BLaER1 (cell line): Measurements from ENCODE around the gene PRDM11.

Source experiments
- H3K27ac ChIP-seq: shearing (Covaris generic); formaldehyde crosslinking; 2 replicates; pipeline ENCODE4 v1.8.1; 2022
- H3K27me3 ChIP-seq: shearing (Covaris generic); formaldehyde crosslinking; 2 replicates; pipeline ENCODE4 v1.8.1; 2022
- H3K36me3 ChIP-seq: shearing (Covaris generic); formaldehyde crosslinking; 2 replicates; pipeline ENCODE4 v1.8.1; 2022
- H3K4me1 ChIP-seq: shearing (Covaris generic); formaldehyde crosslinking; 2 replicates; pipeline ENCODE4 v1.8.1; 2022
- H3K4me2 ChIP-seq: shearing (Covaris generic); formaldehyde crosslinking; 2 replicates; pipeline ENCODE4 v1.8.1; 2022
- H3K4me3 ChIP-seq: shearing (Covaris generic); formaldehyde crosslinking; 2 replicates; pipeline ENCODE4 v1.8.1; 2022
- H3K9ac ChIP-seq: shearing (Covaris generic); formaldehyde crosslinking; 2 replicates; pipeline ENCODE4 v1.8.1; 2022
- H3K9me3 ChIP-seq: shearing (Covaris generic); formaldehyde crosslinking; 2 replicates; pipeline ENCODE4 v1.8.1; 2022
- H4K20me1 ChIP-seq: shearing (Covaris generic); formaldehyde crosslinking; 2 replicates; pipeline ENCODE4 v1.8.1; 2022
- Cebpa-rat ChIP-seq: shearing (Covaris generic); IDR thresholded peaks from 2 replicates; pipeline ENCODE4 v1.8.1; 2022

The PRDM11 gene

GRCh38 chr11:45155627-45156180 lies 9.3 kb downstream of the PRDM11 start:
- Histone ChIP-seq H3K9ac (no peak overlapping the region), H4K20me1 (peaks cover 25% of the 10 kb centered on the region; the same call in 1 of the 2 replicates), H3K27me3 (no peaks in the 10 kb centered on the region), H3K4me1 (peaks cover 74% of the 10 kb centered on the region), H3K4me2 (peak overlapping the region; percentile 58), H3K27ac (peak overlapping the region; percentile 38; the same call in 1 of the 2 replicates), H3K9me3 (no peaks in the 10 kb centered on the region), H3K36me3 (no peaks in the 10 kb centered on the region; the same call in 1 of the 2 replicates), H3K4me3 (no peak overlapping the region)
- TF ChIP-seq Cebpa-rat: no peak

DNA sequence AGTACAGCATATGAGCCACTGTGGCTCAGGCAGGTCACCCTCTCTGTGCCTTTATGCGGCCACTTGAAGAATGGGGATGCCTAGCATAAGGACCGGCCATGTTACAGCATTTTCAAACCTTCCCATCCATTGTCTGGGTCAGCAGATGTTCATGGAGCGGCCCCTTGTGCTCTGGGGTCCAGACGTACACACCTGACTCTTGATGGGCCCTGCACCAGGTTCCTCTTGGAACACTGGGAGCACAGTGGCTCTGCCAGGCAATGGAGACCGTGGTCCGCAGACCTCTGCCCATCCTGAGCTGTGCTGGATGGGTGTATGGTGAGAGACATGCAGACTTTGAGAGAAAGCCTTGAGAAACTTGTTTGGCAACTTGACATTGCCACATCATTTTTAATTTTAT lies 9.8 kb downstream of the PRDM11 start:
- Histone ChIP-seq H3K4me1 (peaks cover 79% of the 10 kb centered on the region), H3K9ac (no peak overlapping the region), H3K27ac (no peak overlapping the region), H3K4me2 (no peak overlapping the region), H3K27me3 (no peaks in the 10 kb centered on the region), H3K36me3 (no peaks in the 10 kb centered on the region; the same call in 1 of the 2 replicates), H3K9me3 (no peaks in the 10 kb centered on the region), H3K4me3 (no peak overlapping the region), H4K20me1 (peaks cover 26% of the 10 kb centered on the region; the same call in 1 of the 2 replicates)
- TF ChIP-seq Cebpa-rat: no peak

- Histone ChIP-seq H3K9ac (no peak overlapping the region), H3K27ac (no peak overlapping the region)
Measured at GRCh38 chr11:45156741-45157140, 10.3 kb downstream of the PRDM11 start.

DNA sequence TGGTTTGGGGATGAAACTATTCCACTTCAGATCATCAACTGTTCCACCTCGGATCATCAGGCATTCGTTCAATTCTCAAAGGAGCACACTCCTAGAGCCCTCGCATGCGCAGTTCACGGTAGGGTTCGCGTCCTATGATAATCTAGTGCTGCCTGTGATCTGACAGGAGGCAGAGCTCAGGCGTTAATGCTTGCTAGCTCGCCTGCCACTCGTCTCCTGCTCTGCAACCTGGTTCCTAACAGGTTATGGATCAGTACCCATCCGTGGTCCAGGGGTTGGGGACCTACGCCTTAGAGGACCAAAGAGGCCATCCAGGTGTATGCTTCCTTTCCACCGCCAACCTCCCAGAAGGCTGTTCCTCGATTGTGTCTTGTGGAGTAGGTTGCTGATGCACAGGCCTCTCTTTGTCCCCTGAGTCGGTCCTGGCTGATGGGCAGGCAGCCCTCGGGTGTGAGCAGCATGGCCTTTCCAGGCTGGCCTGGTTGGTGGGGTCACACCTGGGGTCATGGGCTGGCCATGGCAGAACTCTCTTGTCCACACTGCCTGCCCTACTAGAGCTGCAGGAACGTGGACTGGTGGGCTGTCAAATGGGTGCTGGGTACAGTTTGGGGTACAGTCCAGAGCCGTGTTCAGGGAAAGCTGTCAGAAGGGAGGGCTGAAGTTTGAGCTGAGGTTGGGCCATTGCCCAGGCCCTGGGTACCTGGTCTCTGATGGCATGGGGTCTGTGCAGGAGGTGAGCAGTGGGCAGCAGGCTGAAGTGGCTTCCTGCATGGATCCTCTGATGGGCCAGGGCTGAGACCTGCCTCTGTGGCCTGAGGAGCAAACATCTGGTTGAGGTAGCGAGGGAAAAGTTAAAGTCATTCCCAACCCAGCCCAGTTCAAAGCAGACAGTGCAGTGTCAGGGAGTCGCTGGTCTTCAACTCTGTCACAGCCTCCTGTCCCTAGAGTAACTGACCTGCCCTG lies 11.1 kb downstream of the PRDM11 start:
- Histone ChIP-seq H3K27me3 (no peaks in the 10 kb centered on the region), H3K4me1 (peaks cover 93% of the 10 kb centered on the region), H3K36me3 (no peaks in the 10 kb centered on the region; the same call in 1 of the 2 replicates), H3K9ac (peak overlapping the region; percentile 69), H3K4me2 (peak overlapping the region; percentile 78), H3K4me3 (no peak overlapping the region), H3K9me3 (no peaks in the 10 kb centered on the region), H3K27ac (peak overlapping the region; percentile 84), H4K20me1 (peaks cover 40% of the 10 kb centered on the region; the same call in 1 of the 2 replicates)
- TF ChIP-seq Cebpa-rat: no peak

More at GRCh38 chr11:45156741-45157140, 10.3 kb downstream of the PRDM11 start:
- Histone ChIP-seq H4K20me1 (peaks cover 32% of the 10 kb centered on the region; the same call in 1 of the 2 replicates), H3K27me3 (no peaks in the 10 kb centered on the region), H3K36me3 (no peaks in the 10 kb centered on the region; the same call in 1 of the 2 replicates), H3K4me3 (no peak overlapping the region), H3K9me3 (no peaks in the 10 kb centered on the region), H3K4me1 (peaks cover 85% of the 10 kb centered on the region), H3K4me2 (peak overlapping the region; percentile 78)
- no peak for TF ChIP-seq Cebpa-rat

- Histone ChIP-seq H3K27ac (peak overlapping the region; percentile 84), H3K4me2 (peak overlapping the region; percentile 78), H3K4me1 (peaks cover 96% of the 10 kb centered on the region)
Measured at GRCh38 chr11:45158210-45158731, 11.8 kb downstream of the PRDM11 start.

DNA sequence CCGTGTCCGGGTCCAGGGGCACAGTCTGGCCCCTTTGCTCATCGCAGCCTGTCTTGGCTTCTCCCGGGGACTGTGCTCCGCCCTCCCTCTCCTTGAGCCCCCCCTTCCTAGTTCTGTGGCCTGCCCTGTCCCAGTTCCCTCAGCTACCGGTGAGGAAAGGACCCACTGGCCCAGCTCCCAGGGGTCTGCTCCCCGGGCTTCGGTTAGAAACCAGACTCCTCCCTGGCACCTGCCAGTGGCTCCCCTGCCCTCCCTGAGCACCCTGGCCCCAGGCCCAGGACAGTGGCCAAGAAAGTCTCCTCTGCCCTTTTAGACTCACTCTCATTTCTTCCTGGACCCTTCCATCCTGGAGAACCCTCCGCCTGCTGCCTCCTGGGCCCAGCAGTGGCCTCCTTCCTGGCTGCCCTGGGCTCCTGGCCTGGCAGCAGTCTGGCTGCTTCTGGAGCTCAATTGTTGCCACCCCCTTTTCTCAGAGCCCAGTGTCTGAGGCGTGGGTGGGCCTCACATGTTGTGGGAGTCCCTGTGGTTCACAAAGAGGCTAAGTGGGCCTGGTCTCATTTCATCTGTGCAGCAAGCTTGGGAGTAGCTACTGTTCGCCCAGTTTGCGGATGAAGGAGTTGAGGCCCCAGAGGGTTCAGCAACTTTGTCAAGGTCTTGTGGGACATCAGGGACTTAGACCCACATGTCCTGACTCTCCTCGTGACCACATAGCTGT lies 12.6 kb downstream of the PRDM11 start:
- Histone ChIP-seq H4K20me1 (peaks cover 44% of the 10 kb centered on the region), H3K9me3 (no peaks in the 10 kb centered on the region), H3K27me3 (no peaks in the 10 kb centered on the region), H3K4me2 (peak overlapping the region; percentile 78), H3K4me3 (peak overlapping the region; percentile 31; the same call in 1 of the 2 replicates), H3K4me1 (peaks cover 96% of the 10 kb centered on the region), H3K27ac (peak overlapping the region; percentile 84), H3K36me3 (no peaks in the 10 kb centered on the region), H3K9ac (peak overlapping the region; percentile 69)
- no peak for TF ChIP-seq Cebpa-rat

More at GRCh38 chr11:45158210-45158731, 11.8 kb downstream of the PRDM11 start:
- Histone ChIP-seq H3K9ac (peak overlapping the region; percentile 69), H3K4me3 (no peak overlapping the region), H4K20me1 (peaks cover 40% of the 10 kb centered on the region; the same call in 1 of the 2 replicates), H3K36me3 (no peaks in the 10 kb centered on the region; the same call in 1 of the 2 replicates), H3K27me3 (no peaks in the 10 kb centered on the region), H3K9me3 (no peaks in the 10 kb centered on the region)
- no peak for TF ChIP-seq Cebpa-rat

DNA sequence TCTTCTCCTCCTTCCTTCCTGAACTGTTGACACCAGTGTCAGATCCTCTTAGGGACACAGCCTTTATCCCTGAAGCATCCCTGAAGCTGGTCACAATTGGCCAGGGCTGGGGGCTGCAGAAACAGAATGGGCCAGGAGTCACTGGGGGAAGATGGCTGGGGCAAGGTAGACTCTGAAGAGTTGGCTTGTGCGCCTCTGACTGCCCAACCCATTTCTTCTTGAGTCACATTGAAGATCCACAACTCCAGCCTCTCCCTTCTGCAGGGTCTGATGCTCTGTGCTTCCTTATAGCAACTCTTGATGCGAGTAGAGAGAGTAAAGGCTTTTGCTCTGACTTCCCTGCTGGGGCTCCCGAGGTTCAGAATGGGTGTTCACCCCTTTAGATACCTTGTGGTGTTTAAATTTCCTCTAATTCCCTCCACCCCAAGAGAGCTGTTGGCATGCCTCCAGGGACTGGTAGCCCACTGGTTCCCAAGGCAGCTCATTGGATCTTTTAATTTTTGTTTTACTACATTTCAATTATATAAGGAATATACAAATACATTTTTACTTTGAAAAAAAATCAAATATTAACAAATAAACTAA lies 13.4 kb downstream of the PRDM11 start:
- H3K36me3 ChIP-seq: no peaks in the 10 kb centered on the region
- H3K4me1 ChIP-seq: peaks cover 97% of the 10 kb centered on the region
- H3K9ac ChIP-seq: peak overlapping the region; percentile 69; the same call in 1 of the 2 replicates
- TF ChIP-seq Cebpa-rat: no peak
- H3K4me3 ChIP-seq: no peak overlapping the region; the same call in 1 of the 2 replicates
- H3K27ac ChIP-seq: peak overlapping the region; percentile 84
- peaks cover 52% of the 10 kb centered on the region for H4K20me1 ChIP-seq
- H3K4me2 ChIP-seq: peak overlapping the region; percentile 78
- H3K9me3 ChIP-seq: no peaks in the 10 kb centered on the region
- no peaks in the 10 kb centered on the region for H3K27me3 ChIP-seq

DNA sequence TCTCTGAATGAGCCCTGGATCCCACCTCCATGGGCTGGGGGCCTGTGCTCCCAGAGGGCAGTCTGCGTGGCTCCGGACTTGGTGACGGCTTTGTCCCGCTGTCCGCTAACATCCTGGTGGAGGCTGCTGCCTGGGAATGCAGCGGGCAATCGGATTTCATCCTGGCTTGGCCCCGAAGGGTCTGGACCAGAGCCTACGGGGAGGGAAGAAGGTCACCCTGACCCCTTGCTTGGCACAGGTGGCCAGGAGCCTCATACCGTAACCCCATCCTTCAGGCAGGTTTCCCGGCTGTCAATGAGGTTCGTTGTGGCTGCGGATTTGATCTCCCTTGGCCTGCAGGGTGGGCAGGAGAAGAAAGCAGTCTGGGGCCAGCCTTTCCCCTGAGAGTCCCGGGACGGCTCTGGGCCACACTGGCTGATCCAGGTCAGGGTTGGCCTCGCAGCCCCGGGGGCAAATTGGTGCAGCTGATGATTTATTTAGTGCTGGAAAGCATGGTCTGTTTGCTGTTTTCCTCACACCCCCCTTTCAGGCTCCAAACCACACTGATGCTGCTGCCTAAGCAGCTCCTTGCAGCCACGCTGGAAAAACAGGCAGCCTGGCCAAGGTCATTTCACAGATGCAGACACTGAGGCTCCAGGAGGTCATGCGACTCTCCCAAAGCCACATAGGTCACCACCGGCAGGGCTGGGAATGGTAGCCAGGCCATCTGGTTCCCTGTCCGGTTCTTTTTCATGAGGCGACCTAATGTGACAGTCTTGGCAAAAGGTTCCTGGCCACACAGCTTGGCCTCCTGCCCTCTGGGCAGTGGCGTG lies 15.0 kb downstream of the PRDM11 start:
- no peak overlapping the region for H3K9ac ChIP-seq
- H4K20me1 ChIP-seq: peaks cover 63% of the 10 kb centered on the region
- no peak overlapping the region for H3K4me3 ChIP-seq
- no peaks in the 10 kb centered on the region for H3K27me3 ChIP-seq
- H3K36me3 ChIP-seq: no peaks in the 10 kb centered on the region
- peak overlapping the region; percentile 25; the same call in 1 of the 2 replicates for H3K27ac ChIP-seq
- H3K4me1 ChIP-seq: peaks cover 99% of the 10 kb centered on the region
- TF ChIP-seq Cebpa-rat: no peak
- no peaks in the 10 kb centered on the region for H3K9me3 ChIP-seq
- peak overlapping the region; percentile 2; the same call in 1 of the 2 replicates for H3K4me2 ChIP-seq
